ENCODE measurements around the gene SFTPD.
"Not testable (repeated sequence)": the region's sequence is repeated elsewhere in the genome, so short reads cannot be mapped to it uniquely, and the experiment has no call there.

SFTPD gene

DNA sequence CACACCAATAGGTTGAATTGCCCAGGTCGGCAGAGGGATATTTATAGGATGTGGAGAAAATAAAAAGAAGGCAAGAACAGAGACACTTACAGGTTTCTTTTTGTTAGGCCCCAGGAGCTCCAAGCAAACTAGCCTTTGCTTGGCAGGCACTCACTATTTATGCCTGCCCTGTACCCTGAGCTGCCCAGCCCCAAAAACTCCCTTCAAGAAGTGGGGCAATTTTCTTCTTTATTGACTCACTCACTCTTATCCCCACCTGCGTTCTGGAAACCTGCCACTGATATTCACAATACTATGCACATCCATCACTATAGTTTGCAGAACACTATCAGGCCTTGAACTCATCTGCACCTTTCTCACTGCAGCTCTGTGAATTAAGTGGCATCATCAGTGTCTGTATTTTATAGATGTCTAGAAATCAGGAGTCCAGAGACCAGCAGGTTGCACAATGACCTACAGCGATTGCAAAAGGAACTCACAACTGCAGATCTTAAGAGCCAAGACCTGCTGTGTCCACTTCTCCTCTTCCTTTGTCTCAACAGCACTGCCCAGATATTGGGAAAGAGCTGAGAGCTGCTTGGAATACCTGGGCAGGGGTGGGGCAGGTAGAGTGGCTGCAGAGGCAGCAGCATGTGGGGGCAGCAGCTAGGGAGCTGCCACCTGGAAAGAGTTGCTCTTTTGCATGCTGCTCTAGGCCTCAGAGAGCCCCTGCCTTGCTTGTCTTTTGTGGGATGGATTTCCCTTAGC is at the start of gene SFTPD:
TSS of gene SFTPD (minus strand) at position 130 of the 747 bp plus-strand sequence. CDS start 2,446 bp downstream, outside the sequence.
- DNase-seq = no peak
- TF ChIP-seq POLR2A (IDR thresholded peaks at IDR 0.05; ENCODE audit: low read length) = no peak
- TF ChIP-seq GATA1 (IDR thresholded peaks at IDR 0.05; ENCODE audit: low read depth, low read length) = no peak

DNA sequence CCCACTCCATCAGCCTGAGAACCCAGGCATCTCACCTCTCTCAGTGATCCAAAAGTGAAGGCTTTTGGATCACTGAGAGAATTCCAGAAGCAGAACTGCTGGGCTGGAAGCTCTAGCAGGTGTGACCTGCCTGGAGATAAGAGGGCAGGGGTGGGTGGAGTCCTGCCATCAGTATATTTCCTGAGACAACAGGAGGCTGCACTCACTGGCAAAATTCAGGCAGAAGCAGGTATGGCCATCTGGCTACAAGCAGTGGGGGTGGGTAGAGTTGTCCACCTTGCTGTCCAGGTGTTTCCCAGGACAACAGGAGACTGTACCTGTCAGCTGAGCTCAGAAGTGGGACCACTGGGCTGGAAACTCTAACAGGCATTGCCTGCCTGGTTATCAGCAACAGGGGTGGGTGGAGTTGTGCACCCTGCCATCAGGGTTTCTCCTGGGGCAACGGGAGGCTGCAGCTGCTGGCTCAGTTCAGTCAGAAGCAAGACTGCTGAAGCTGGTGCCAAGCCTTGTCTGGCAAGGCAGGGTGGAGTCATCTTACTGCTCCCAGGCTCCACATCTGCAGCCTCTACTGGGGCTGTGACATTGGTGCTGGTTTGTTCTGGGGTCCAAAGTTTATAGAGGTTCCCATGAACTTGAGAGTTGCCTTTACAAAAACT is 47.2 kb upstream of the SFTPD start:
- no peak for TF ChIP-seq POLR2A (IDR thresholded peaks at IDR 0.05; ENCODE audit: low read length)
- no peak for TF ChIP-seq GATA1 (IDR thresholded peaks at IDR 0.05; ENCODE audit: low read depth, low read length)
- DNase-seq = no peak

DNA sequence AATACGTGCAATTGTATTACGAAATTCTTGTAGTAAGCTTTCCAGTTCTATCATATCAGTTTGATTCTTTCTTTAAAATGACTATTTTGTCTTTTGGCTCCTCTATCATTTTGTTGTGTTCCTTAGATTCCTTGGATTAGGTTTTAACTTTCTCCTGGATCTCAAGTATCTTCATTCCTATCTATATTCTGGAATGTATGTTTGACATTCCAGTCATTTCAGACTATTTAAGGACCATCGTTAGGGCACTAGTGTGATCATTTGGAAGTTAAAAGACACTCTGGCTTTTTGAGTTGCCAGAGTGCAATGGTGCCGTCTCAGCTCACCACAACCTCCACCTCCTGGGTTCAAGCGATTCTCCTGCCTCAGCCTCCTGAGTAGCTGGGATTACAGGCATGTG is 45.7 kb upstream of the SFTPD start:
- TF ChIP-seq GATA1 (IDR thresholded peaks at IDR 0.05; ENCODE audit: low read depth, low read length) (no peak), POLR2A (IDR thresholded peaks at IDR 0.05; ENCODE audit: low read length) (no peak)
- DNase-seq = no peak

DNA sequence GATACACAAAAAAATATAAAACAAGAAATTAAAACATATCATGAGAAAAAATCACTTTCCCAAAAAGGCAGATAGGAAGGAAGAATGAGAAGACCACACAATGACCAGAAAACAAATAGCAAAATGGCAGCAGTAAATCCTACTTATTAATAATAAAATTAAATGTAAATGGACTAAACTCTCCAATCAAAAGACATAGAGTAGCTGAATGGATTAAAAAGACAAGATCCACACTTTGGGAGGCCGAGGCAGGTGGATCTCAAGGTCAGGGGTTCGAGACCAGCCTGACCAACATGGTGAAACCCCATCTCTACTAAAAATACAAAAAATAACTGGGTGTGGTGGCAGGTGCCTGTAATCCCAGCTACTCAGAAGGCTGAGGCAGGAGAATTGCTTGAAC is 39.3 kb upstream of the SFTPD start:
- not testable (repeated sequence) for DNase-seq

GRCh38 chr10:79986661-79987060 is 37.8 kb upstream of the SFTPD start:
- not testable (repeated sequence) for DNase-seq

GRCh38 chr10:79985481-79986072 is 36.7 kb upstream of the SFTPD start:
- TF ChIP-seq GATA1 (IDR thresholded peaks at IDR 0.05; ENCODE audit: low read depth, low read length) = no peak
- TF ChIP-seq POLR2A (IDR thresholded peaks at IDR 0.05; ENCODE audit: low read length) = no peak
- DNase-seq = no peak

- DNase-seq = no peak
Measured at GRCh38 chr10:79984851-79985250, 35.9 kb upstream of the SFTPD start.

DNA sequence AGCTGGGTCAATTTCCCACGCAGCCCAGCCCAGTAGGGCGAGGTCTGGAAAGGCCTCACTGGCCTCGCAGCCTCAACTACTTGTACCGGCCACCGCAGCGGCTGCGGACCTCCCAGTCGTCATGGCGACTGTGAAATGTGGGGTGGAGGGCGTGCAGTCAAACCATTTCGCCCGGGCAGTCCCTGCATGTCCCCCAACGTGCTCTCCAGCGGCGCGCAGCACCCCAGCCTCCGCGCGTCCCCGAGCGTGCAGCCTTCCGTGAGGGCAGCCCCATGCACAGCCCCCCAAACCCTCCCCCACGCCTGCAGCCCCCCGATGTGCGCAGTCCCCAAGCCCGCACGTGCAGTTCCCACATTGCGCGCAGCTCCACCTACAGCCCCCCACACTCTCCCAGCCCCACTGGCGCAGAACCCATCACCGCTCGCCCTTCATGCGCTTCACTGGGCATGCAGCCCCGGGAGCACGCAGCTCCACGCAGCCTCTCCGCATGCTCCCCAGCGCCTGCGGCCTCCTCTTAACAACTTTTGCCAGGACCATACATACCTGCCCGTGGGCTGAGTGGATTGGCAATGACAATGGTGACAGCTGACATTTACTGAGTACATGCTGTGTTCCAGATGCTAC is 34.5 kb upstream of the SFTPD start:
- no peak for TF ChIP-seq POLR2A (IDR thresholded peaks at IDR 0.05; ENCODE audit: low read length)
- TF ChIP-seq GATA1 (IDR thresholded peaks at IDR 0.05; ENCODE audit: low read depth, low read length) = no peak
- no peak for DNase-seq

More at GRCh38 chr10:79984851-79985250, 35.9 kb upstream of the SFTPD start:
- TF ChIP-seq GATA1 (IDR thresholded peaks at IDR 0.05; ENCODE audit: low read depth, low read length) (no peak), POLR2A (IDR thresholded peaks at IDR 0.05; ENCODE audit: low read length) (no peak)

GRCh38 chr10:79982861-79983260 is 34.0 kb upstream of the SFTPD start:
- DNase-seq = no peak
- TF ChIP-seq POLR2A (IDR thresholded peaks at IDR 0.05; ENCODE audit: low read length) (no peak), GATA1 (IDR thresholded peaks at IDR 0.05; ENCODE audit: low read depth, low read length) (no peak)

GRCh38 chr10:79982362-79982800 is 33.5 kb upstream of the SFTPD start:
- TF ChIP-seq POLR2A (IDR thresholded peaks at IDR 0.05; ENCODE audit: low read length) (no peak), GATA1 (IDR thresholded peaks at IDR 0.05; ENCODE audit: low read depth, low read length) (no peak)
- DNase-seq = no peak

- TF ChIP-seq GATA1 (IDR thresholded peaks at IDR 0.05; ENCODE audit: low read depth, low read length) (no peak), POLR2A (IDR thresholded peaks at IDR 0.05; ENCODE audit: low read length) (no peak)
- DNase-seq = no peak
Measured at GRCh38 chr10:79981450-79982361, 32.8 kb upstream of the SFTPD start.

GRCh38 chr10:79980711-79981110 is 31.8 kb upstream of the SFTPD start:
- no peak for TF ChIP-seq POLR2A (IDR thresholded peaks at IDR 0.05; ENCODE audit: low read length)
- TF ChIP-seq GATA1 (IDR thresholded peaks at IDR 0.05; ENCODE audit: low read depth, low read length) = no peak
- DNase-seq = no peak

DNA sequence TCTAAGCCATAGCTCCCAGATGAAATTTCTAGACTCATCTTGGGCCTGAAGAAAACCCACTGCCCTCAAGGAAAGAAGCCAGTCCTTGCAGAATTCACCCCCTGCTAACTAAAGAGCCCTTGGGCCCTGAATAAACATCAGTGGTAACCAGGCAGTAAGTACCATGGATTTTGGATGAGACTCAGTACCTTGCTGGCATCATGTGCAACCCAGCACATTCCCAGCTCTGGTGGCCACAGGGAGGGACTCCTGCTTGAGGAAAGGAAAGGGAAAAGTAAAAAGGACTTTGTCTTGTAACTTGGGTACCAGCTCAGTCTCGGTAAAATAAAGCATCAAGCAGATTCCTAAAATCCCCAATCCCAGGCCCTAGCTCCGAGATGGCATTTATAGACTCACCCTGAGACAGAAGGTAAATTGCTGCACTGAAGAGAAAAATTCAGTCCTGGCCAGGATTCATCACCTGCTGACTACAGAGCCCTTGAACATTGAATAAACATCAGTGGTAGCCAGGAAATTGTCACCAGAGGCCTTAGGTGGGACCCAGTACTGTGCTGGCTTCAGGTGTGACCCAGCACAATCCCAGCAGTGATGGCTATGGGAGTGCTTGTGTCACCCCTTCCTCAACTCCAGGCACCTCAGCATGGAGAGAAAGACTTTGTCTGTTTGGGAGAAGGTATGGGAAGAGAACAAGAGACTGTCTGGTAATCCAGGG is 31.2 kb upstream of the SFTPD start:
- no peak for TF ChIP-seq GATA1 (IDR thresholded peaks at IDR 0.05; ENCODE audit: low read depth, low read length)
- DNase-seq = no peak
